HCT116 (cell line): Measurements from ENCODE around the gene ECE2. TPM values are rescaled to one million over a fixed set of nuclear protein-coding genes. Genes with fewer than 3 reads are reported as not detected.

Experiments
- ATAC-seq: fragments of 200-7000 bp; cut with Tn5 transposase; 2 replicates; pipeline ENCODE4 v1.9.1; 2020; ENCODE audit warnings: mild to moderate bottlenecking, moderate library complexity
- BruUV-seq: library from RNA; stranded (reverse); fragments of 400-500 nt; replicated peaks from 2 replicates; lab custom pipeline; 2021; lab: Mats Ljungman, UMichigan
- CTCF ChIA-PET: fragments of 300-600 bp; sonication (Branson Sonifier 250); formaldehyde crosslinking; loops from one replicate; lab custom pipeline; 2021; ENCODE audit warnings: antibody characterized with exemption; lab: Charles Lee
- POLR2A ChIA-PET: fragments of 300-600, 350-600 bp; sonication (Branson Sonifier 250); formaldehyde crosslinking; loops from one replicate; lab custom pipeline; 2021; ENCODE audit warnings: antibody characterized with exemption; lab: Charles Lee
- RAD21 ChIA-PET, 2 experiments: fragments of 300-600 bp; sonication (Branson Sonifier 250); formaldehyde crosslinking; loops; one replicate each; lab custom pipeline; 2023; ENCODE audit warnings: low total read pairs in 2 of 2; ENCODE audit not compliant: uncharacterized antibody in 2 of 2, unreplicated experiment in 2 of 2, low non-redundant PET in 1 of 2; lab: Charles Lee
- DNase-seq: peaks from one replicate; pipeline ENCODE4 v3.0.0-alpha.2; 2010; ENCODE audit warnings: low read depth, low spot score
- H2AFZ ChIP-seq: fragments of 200-600 bp; shearing (Covaris generic), sonication (generic); 2 replicates; pipeline ENCODE4 v1.6.1; 2017; ENCODE audit warnings: low read depth, mixed run types, mixed read lengths, antibody characterized with exemption, low read length; ENCODE audit not compliant: poor library complexity, severe bottlenecking
- H3K27ac ChIP-seq: 2 replicates; pipeline ENCODE4 v1.5.1; 2012; ENCODE audit warnings: low read depth, low read length
- H3K27me3 ChIP-seq: fragments of 200-600 bp; sonication (generic); 2 replicates; pipeline ENCODE4 v1.6.1; 2016; ENCODE audit warnings: mixed run types, low read length, mixed read lengths; ENCODE audit not compliant: insufficient read depth
- H3K36me3 ChIP-seq, 2 experiments: fragments of 200-500 bp in 1 of 2; fragments of 200-600 bp in 1 of 2; sonication (Bioruptor generic) in 1 of 2; sonication (generic) in 1 of 2; 2 replicates each; pipeline versions ENCODE4 v1.5.1 to v1.6.1; 2014 to 2016; ENCODE audit warnings: low read length in 2 of 2, inconsistent platforms in 1 of 2, mixed read lengths in 1 of 2, mixed run types in 1 of 2; ENCODE audit not compliant: insufficient read depth in 2 of 2, control insufficient read depth in 1 of 2
- H3K4me1 ChIP-seq, 2 experiments: fragments of 200-600 bp in 1 of 2; sonication (generic) in 1 of 2; 2 replicates each; pipeline versions ENCODE4 v1.5.1 to v1.6.1; 2012 to 2017; ENCODE audit warnings: low read length in 2 of 2, inconsistent platforms in 1 of 2, mild to moderate bottlenecking in 1 of 2, mixed read lengths in 1 of 2, mixed run types in 1 of 2, moderate library complexity in 1 of 2; ENCODE audit not compliant: insufficient read depth in 2 of 2, control insufficient read depth in 1 of 2
- H3K4me2 ChIP-seq: fragments of 200-600 bp; sonication (generic); 2 replicates; pipeline ENCODE4 v1.6.1; 2017; ENCODE audit warnings: mixed run types, low read length, mixed read lengths
- H3K4me3 ChIP-seq, 2 experiments: fragments of 200-600 bp in 1 of 2; sonication (generic) in 1 of 2; replicated peaks in 1 of 2; 2 replicates each; pipeline ENCODE4 v1.5.1; 2011 to 2016; ENCODE audit warnings: low read length in 2 of 2, control low read depth in 1 of 2, low read depth in 1 of 2, mild to moderate bottlenecking in 1 of 2, mixed read lengths in 1 of 2, mixed run types in 1 of 2
- H3K79me2 ChIP-seq: fragments of 200-600 bp; sonication (generic); 2 replicates; pipeline ENCODE4 v1.6.1; 2017; ENCODE audit warnings: mild to moderate bottlenecking, mixed run types, low read length, moderate library complexity, mixed read lengths; ENCODE audit not compliant: insufficient read depth
- H3K9ac ChIP-seq: fragments of 200-600 bp; sonication (generic); 2 replicates; pipeline ENCODE4 v1.6.1; 2016; ENCODE audit warnings: low read length, mixed read lengths
- H3K9me2 ChIP-seq: fragments of 200-600 bp; sonication (generic), shearing (Covaris generic); 2 replicates; pipeline ENCODE4 v1.6.1; 2017; ENCODE audit warnings: mixed run types, mild to moderate bottlenecking, moderate library complexity; ENCODE audit not compliant: insufficient read depth
- H3K9me3 ChIP-seq, 2 experiments: fragments of 200-500 bp in 1 of 2; fragments of 200-600 bp in 1 of 2; sonication (Bioruptor generic) in 1 of 2; sonication (generic) in 1 of 2; 2 replicates each; pipeline ENCODE4 v1.6.1; 2014 to 2017; ENCODE audit warnings: low read length in 2 of 2, mixed read lengths in 2 of 2, inconsistent platforms in 1 of 2, low read depth in 1 of 2, mild to moderate bottlenecking in 1 of 2, mixed run types in 1 of 2, moderate library complexity in 1 of 2; ENCODE audit not compliant: control insufficient read depth in 1 of 2, insufficient read depth in 1 of 2
- H4K20me1 ChIP-seq: fragments of 200-600 bp; sonication (generic), shearing (Covaris generic); 2 replicates; pipeline ENCODE4 v1.6.1; 2017; ENCODE audit warnings: mixed run types, mild to moderate bottlenecking, moderate library complexity; ENCODE audit not compliant: insufficient read depth
- CEBPB ChIP-seq: IDR thresholded peaks from 2 replicates; pipeline ENCODE4 v1.6.1; 2012; ENCODE audit warnings: low read depth
- EZH2phosphoT487 ChIP-seq: fragments of 200-600 bp; IDR thresholded peaks from 2 replicates; pipeline ENCODE4 v1.6.1; 2018; ENCODE audit warnings: antibody characterized with exemption, borderline replicate concordance
- FOSL1 ChIP-seq: IDR thresholded peaks from 2 replicates; pipeline ENCODE4 v1.6.1; 2012; ENCODE audit warnings: low read depth
- JUND ChIP-seq: IDR thresholded peaks from 2 replicates; pipeline ENCODE4 v1.6.1; 2012
- POLR2A ChIP-seq: IDR thresholded peaks from 2 replicates; pipeline ENCODE4 v1.7.0; 2011; ENCODE audit warnings: borderline replicate concordance; ENCODE audit not compliant: insufficient read depth, insufficient read length; ENCODE audit errors: extremely low read depth
- POLR2AphosphoS5 ChIP-seq: IDR thresholded peaks from 2 replicates; pipeline ENCODE4 v1.6.1; 2011; ENCODE audit warnings: mild to moderate bottlenecking, low read depth, low read length, moderate library complexity
- RAD21 ChIP-seq: IDR thresholded peaks from 2 replicates; pipeline ENCODE4 v1.6.1; 2012; ENCODE audit warnings: low read depth, mild to moderate bottlenecking
- SP1 ChIP-seq: IDR thresholded peaks from 2 replicates; pipeline ENCODE4 v1.6.1; 2012; ENCODE audit warnings: low read depth
- TCF7L2 ChIP-seq: IDR thresholded peaks from 2 replicates; pipeline ENCODE4 v1.7.0; 2011; ENCODE audit warnings: borderline replicate concordance, inconsistent platforms; ENCODE audit not compliant: insufficient read depth, insufficient read length; ENCODE audit errors: extremely low read depth
- YY1 ChIP-seq: IDR thresholded peaks from 2 replicates; pipeline ENCODE4 v1.6.1; 2011; ENCODE audit warnings: low read length, low read depth, moderate library complexity, mild to moderate bottlenecking; ENCODE audit not compliant: insufficient replicate concordance; ENCODE audit errors: extremely low read depth
- ZBTB33 ChIP-seq: IDR thresholded peaks from 2 replicates; pipeline ENCODE4 v1.6.1; 2011; ENCODE audit warnings: mild to moderate bottlenecking, low read length, moderate library complexity; ENCODE audit not compliant: insufficient replicate concordance; ENCODE audit errors: extremely low read depth
- ZNF274 ChIP-seq: fragments of 200-500 bp; sonication (Bioruptor generic); IDR thresholded peaks from 2 replicates; pipeline ENCODE4 v1.6.1; 2014; ENCODE audit warnings: mild to moderate bottlenecking, low read depth, low read length, inconsistent platforms
- intact Hi-C: fragments of 100-400 bp; cut with micrococcal nuclease; formaldehyde crosslinking; loops from 2 replicates; pipeline ENCODE4 v1.10.0; 2022
- total RNA-seq: library from RNA; stranded (reverse); gene quantifications from one replicate; pipeline ENCODE4 v1.2.1, GENCODE V29; 2021; ENCODE audit not compliant: unreplicated experiment

The ECE2 gene
- total RNA-seq, 1 experiment from 2014 or later = not detected

- Histone ChIP-seq H3K27ac (no peak overlapping the region), H3K4me3 (no peak overlapping the region), H3K27me3 (no peaks in the 10 kb centered on the region), H3K4me1 (no peaks in the 10 kb centered on the region), H3K9me2 (no peaks in the 10 kb centered on the region), H3K9me3 (no peaks in the 10 kb centered on the region), H3K36me3 (no peaks in the 10 kb centered on the region), H3K9ac (no peak overlapping the region), H2AFZ (no peak overlapping the region), H3K79me2 (no peaks in the 10 kb centered on the region), H4K20me1 (no peaks in the 10 kb centered on the region), H3K4me2 (no peak overlapping the region)
- ATAC-seq (no peak), DNase-seq (no peak)
- TF ChIP-seq JUND (no peak), FOSL1 (no peak), POLR2AphosphoS5 (no peak), SP1 (no peak), ZNF274 (no peak), RAD21 (no peak), CEBPB (no peak), TCF7L2 (no peak), POLR2A (no peak), ZBTB33 (no peak), EZH2phosphoT487 (no peak), YY1 (no peak)
- POLR2A ChIA-PET = no interaction called here
- no TSS peak for BruUV-seq
- RAD21 ChIA-PET = no interaction called here
- intact Hi-C loops = loop anchor here (10.0 kb wide), 2 partner anchors 268 to 818 kb away; partner anchors contain the start of gene ABCC5
- CTCF ChIA-PET = no interaction called here
These were observed 7.1 kb downstream of the ECE2 start for GRCh38 chr3:184282941-184283340.
